Endodermal cell (in vitro differentiated cells): Measurements from ENCODE around the gene DOCK2. TPM values are rescaled to one million over a fixed set of nuclear protein-coding genes. Genes with fewer than 3 reads are reported as not detected.
A peak's percentile ranks its signal among the peaks of the same experiment; 100 is the strongest.

ENCODE experiments used
- DNase-seq: peaks from one replicate; pipeline ENCODE4 v3.0.0-alpha.2; 2017
- H3K27ac ChIP-seq: 2 replicates; pipeline ENCODE4 v1.5.1; 2013; ENCODE audit warnings: mild to moderate bottlenecking, low read depth, low read length, moderate library complexity
- H3K27me3 ChIP-seq: 2 replicates; pipeline ENCODE4 v1.6.1; 2013; ENCODE audit warnings: mild to moderate bottlenecking, low read length, moderate library complexity; ENCODE audit not compliant: insufficient read depth, control insufficient read depth, poor library complexity, severe bottlenecking
- H3K36me3 ChIP-seq: 2 replicates; pipeline ENCODE4 v1.7.0; 2013; ENCODE audit warnings: mild to moderate bottlenecking, low read length, moderate library complexity; ENCODE audit not compliant: control insufficient read depth, insufficient read depth
- H3K4me1 ChIP-seq: one replicate; pipeline ENCODE4 v1.7.0; 2013; ENCODE audit warnings: low read length; ENCODE audit not compliant: control insufficient read depth, insufficient read depth
- H3K4me3 ChIP-seq: 2 replicates; pipeline ENCODE4 v1.5.1; 2013; ENCODE audit warnings: mild to moderate bottlenecking, low read length, moderate library complexity
- H3K9ac ChIP-seq: 2 replicates; pipeline ENCODE4 v1.6.1; 2013; ENCODE audit warnings: mild to moderate bottlenecking, low read length, moderate library complexity; ENCODE audit not compliant: poor library complexity, severe bottlenecking; ENCODE audit errors: extremely low read depth
- H3K9me3 ChIP-seq: 2 replicates; pipeline ENCODE4 v1.6.1; 2013; ENCODE audit warnings: mild to moderate bottlenecking, low read length, moderate library complexity; ENCODE audit not compliant: control insufficient read depth
- H3K27ac Mint-ChIP-seq: 2 replicates; pipeline ENCODE4 v1.8.0; 2020; ENCODE audit warnings: mixed read lengths
- H3K27me3 Mint-ChIP-seq: 2 replicates; pipeline ENCODE4 v1.8.0; 2021; ENCODE audit warnings: mild to moderate bottlenecking, mixed read lengths; ENCODE audit not compliant: insufficient read depth
- H3K36me3 Mint-ChIP-seq: 2 replicates; pipeline ENCODE4 v1.8.0; 2020; ENCODE audit warnings: low read depth, mixed read lengths
- H3K4me1 Mint-ChIP-seq: 2 replicates; pipeline ENCODE4 v1.8.0; 2020; ENCODE audit warnings: mixed read lengths
- H3K4me3 Mint-ChIP-seq: 2 replicates; pipeline ENCODE4 v1.8.0; 2020; ENCODE audit warnings: mild to moderate bottlenecking, moderate library complexity, mixed read lengths
- H3K9me3 Mint-ChIP-seq: 2 replicates; pipeline ENCODE4 v1.8.0; 2020; ENCODE audit warnings: mild to moderate bottlenecking, mixed read lengths
- WGBS, 2 experiments: methylation state at CpG; one replicate each; pipeline versions ENCODE4 v1.1.5 to v1.1.7; 2013; ENCODE audit warnings: missing lambda C conversion rate in 2 of 2, mixed read lengths in 1 of 2; ENCODE audit not compliant: insufficient coverage in 1 of 2, insufficient read length in 1 of 2; 5-methylcytosine and 5-hydroxymethylcytosine counted together
- total RNA-seq, 2 donors: library from RNA; stranded (reverse); fragmentation: NEBNext Ultra II Directional in 1 of 2; extraction: Animal tissue kit (Norgen Biotek cat#: 25700) in 1 of 2; gene quantifications; 2 replicates in 1 of 2; 3 replicates in 1 of 2; pipeline ENCODE4 v1.2.1, GENCODE V29; 2021
- TF ChIP-seq, protein P1 (sequence below): fragments of 200-600 bp; sonication (generic); conservative IDR thresholded peaks from 2 replicates; pipeline ENCODE4 v1.5.0; 2021; ENCODE audit warnings: antibody characterized with exemption, mild to moderate bottlenecking

The DOCK2 gene
- total RNA-seq, 2 donors from 2014 or later = 2.6 to 3.9 TPM

DNA sequence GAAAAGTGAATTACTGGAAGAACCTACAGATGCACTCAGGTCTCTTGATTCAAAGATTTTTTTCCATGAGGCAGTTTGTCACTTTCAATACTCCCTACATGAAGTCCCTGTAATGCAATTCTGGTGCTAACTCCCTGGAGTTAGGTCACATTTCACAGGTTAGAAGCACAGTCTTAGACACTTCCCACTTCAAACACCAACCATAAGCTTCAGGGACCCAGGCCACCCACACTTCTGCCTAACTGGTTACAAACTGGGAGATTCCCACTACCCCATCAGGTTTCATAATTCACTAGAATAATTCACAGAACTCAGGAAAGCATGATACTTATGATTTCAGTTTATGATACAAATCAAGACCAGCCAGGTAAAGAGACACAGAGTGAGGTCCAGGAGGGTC, 439.7 kb downstream of the DOCK2 start:
- Histone ChIP-seq H3K4me3 (no peak overlapping the region), H3K36me3 (no peaks in the 10 kb centered on the region), H3K9ac (no peak overlapping the region), H3K4me1 (no peaks in the 10 kb centered on the region), H3K9me3 (no peaks in the 10 kb centered on the region), H3K27ac (no peak overlapping the region), H3K27me3 (no peaks in the 10 kb centered on the region)
- no peaks in the 10 kb centered on the region for H3K36me3 Mint-ChIP-seq
- no peaks in the 10 kb centered on the region for H3K9me3 Mint-ChIP-seq
- DNase-seq = no peak
- no peak overlapping the region for H3K4me3 Mint-ChIP-seq
- H3K27ac Mint-ChIP-seq = no peak overlapping the region
- TF ChIP-seq, protein P1, sequence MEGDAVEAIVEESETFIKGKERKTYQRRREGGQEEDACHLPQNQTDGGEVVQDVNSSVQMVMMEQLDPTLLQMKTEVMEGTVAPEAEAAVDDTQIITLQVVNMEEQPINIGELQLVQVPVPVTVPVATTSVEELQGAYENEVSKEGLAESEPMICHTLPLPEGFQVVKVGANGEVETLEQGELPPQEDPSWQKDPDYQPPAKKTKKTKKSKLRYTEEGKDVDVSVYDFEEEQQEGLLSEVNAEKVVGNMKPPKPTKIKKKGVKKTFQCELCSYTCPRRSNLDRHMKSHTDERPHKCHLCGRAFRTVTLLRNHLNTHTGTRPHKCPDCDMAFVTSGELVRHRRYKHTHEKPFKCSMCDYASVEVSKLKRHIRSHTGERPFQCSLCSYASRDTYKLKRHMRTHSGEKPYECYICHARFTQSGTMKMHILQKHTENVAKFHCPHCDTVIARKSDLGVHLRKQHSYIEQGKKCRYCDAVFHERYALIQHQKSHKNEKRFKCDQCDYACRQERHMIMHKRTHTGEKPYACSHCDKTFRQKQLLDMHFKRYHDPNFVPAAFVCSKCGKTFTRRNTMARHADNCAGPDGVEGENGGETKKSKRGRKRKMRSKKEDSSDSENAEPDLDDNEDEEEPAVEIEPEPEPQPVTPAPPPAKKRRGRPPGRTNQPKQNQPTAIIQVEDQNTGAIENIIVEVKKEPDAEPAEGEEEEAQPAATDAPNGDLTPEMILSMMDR = no peak
- H3K27me3 Mint-ChIP-seq = peaks cover 10% of the 10 kb centered on the region
- no peaks in the 10 kb centered on the region for H3K4me1 Mint-ChIP-seq

DNA sequence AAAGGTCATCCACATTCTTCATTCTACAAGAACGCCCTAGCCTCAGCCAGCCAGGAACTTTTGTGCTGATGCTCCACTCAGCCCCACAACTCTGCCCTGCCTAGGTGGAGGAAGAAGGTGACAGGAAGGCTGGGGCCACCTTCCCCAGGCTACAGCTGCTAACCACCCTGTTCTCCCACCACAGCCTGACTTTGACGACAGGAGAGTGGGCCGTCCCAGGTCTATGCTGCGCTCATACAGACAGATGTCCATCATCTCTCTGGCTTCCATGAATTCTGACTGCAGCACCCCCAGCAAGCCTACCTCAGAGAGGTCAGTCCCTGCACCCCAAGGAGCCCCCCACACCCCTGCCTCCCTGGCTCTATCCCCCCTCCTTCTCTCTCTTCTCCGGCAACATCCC, 440.5 kb downstream of the DOCK2 start:
- H3K9ac ChIP-seq = no peak overlapping the region
- H3K27me3 ChIP-seq = no peaks in the 10 kb centered on the region
- H3K36me3 ChIP-seq = no peaks in the 10 kb centered on the region
- H3K27ac ChIP-seq = no peak overlapping the region
- 90 to 100% methylated on average over 1 to 5 of the region's 5 CpGs for WGBS, 2 experiments
- H3K9me3 ChIP-seq = no peaks in the 10 kb centered on the region
- DNase-seq = peak; percentile 17
- Mint-ChIP-seq H3K27me3 (peaks cover 11% of the 10 kb centered on the region), H3K4me3 (no peak overlapping the region), H3K4me1 (no peaks in the 10 kb centered on the region), H3K36me3 (no peaks in the 10 kb centered on the region), H3K9me3 (no peaks in the 10 kb centered on the region), H3K27ac (no peak overlapping the region)
- H3K4me3 ChIP-seq = no peak overlapping the region
- TF ChIP-seq, protein P1 = no peak
- H3K4me1 ChIP-seq = no peaks in the 10 kb centered on the region

DNA sequence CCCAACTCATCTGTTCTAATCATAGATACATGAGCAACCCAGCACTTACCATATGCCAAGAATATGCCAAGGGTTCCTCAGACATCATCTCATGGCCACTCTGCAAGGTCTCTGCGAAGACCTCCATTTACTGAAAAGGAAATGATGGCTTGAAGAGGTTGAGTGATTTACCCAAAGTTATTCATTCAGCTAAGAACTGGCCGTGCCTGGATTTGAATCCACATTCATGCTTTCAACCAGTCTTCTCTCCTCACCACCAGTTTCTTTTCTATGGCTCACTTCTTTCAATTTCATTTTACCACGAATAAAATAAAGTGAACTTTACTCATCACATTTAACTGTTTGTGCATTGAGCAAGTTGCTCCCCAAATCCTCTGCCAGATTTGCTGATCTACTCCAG, 441.4 kb downstream of the DOCK2 start:
- H3K27ac Mint-ChIP-seq = no peak overlapping the region
- no peaks in the 10 kb centered on the region for H3K9me3 Mint-ChIP-seq
- H3K4me1 ChIP-seq = no peaks in the 10 kb centered on the region
- H3K27me3 ChIP-seq = no peaks in the 10 kb centered on the region
- no peaks in the 10 kb centered on the region for H3K4me1 Mint-ChIP-seq
- no peaks in the 10 kb centered on the region for H3K9me3 ChIP-seq
- H3K27me3 Mint-ChIP-seq = peaks cover 11% of the 10 kb centered on the region
- no peaks in the 10 kb centered on the region for H3K36me3 Mint-ChIP-seq
- no peak overlapping the region for H3K4me3 Mint-ChIP-seq
- no peak overlapping the region for H3K4me3 ChIP-seq
- TF ChIP-seq, protein P1 = no peak
- no peak for DNase-seq
- H3K9ac ChIP-seq = no peak overlapping the region
- WGBS, 2 experiments = 90 to 95% methylated on average over 3 of the region's 3 CpGs
- no peak overlapping the region for H3K27ac ChIP-seq
- no peaks in the 10 kb centered on the region for H3K36me3 ChIP-seq
